HG03575 (cell line): ENCODE data around the gene FRS2.
A peak's percentile ranks its signal among the peaks of the same experiment; 100 is the strongest.

Experiments used
- ATAC-seq: cut with Tn5 transposase; IDR thresholded peaks from one replicate; pipeline ENCODE4 v1.9.1; 2021; ENCODE audit not compliant: unreplicated experiment, insufficient number of reproducible peaks, low FRiP score; ENCODE audit errors: extremely low read depth

The FRS2 gene

DNA sequence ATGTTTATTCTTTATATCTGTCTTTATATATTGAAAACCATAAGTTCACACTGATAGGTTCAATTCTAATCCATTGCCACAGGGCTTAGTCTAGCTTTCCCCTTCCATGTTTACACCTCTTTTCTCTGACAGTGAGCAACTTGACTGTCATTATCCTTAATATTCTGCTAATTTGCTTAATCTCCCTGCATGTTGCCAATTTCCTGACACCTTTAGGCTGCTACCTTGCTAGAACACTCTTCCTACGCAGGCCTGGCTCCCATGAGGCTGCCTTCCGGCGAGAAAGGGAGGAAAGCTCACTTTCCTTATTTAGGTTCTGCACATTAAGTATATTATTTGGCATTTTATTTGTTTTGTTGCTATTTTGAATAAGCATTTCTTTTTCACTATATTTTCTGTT lies 12.8 kb upstream of the FRS2 start:
- ATAC-seq = no peak

DNA sequence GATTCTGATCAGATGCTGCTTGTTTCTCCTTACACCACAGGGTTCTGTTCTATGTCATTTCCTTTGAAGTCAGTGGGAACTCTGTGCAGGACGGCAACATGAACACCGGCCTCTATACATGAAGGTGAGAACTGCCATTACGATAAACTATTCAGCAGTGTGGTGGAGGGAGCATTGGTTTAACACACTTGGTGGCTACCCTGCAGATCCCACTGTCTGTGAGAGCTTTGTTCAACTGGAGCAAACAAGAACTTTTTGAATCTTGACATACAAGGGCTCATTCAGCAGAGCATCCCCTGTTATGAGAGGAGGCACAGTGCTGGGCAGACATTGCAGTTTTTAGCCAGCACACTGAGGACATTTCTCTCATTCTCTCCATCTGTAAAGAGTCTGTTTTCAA lies 10.7 kb upstream of the FRS2 start:
- no peak for ATAC-seq

DNA sequence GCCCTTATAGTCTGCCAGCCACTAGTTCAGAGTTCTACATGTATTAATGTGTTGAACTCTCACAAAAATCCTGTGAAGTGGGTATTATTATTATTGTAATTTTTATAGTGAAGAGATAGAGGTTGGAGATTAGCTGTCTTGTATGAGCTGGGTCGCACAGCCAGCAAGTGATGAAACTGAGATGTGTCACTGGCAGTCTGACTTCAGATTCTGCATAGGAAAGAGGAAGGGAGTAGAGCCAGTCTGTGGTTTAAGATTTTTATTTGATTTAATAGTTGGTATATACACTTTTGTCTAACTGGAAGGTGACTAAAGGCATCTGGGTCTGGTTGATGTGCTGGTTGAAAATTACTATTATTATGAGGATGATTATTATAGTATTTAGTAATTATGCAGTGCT lies 5.8 kb upstream of the FRS2 start:
- no peak for ATAC-seq

DNA sequence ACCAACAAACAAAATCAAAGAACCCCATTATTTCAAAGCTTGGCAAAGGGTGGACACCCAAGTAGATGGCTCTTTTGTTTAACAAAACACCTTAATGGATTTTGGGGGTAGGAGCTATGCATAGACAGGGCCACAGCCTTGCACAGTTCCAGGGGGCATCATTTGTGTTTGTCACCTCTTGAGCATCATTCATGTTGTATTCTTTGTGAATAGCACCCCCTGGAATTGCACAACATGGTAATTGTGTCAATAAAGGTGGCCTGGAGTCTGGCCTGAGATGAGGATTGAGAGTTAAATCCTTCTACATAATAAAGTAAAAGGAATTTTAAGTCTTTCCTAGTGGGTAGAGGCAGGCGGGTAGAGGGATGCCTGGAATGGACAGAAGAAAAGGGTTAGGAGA lies 3.3 kb upstream of the FRS2 start:
- no peak for ATAC-seq

DNA sequence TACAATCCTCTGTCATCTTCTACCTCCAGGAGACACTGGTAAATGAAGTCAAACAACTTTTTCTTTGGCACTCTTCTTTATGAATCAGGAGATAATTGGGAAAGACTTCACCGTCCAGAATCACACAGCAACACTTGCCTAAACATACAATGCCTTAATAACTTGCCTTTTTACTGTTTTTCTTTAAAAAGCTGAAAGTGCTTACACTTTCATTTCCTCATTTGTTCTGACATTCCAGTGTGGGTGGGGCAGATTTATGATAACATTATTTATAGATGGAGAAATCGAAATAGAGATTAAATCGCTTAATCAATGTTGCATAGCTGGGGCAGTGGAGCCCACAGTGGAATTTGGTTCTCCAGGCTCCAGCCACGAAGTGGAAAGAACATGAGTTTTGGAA lies 2.8 kb upstream of the FRS2 start:
- no peak for ATAC-seq

DNA sequence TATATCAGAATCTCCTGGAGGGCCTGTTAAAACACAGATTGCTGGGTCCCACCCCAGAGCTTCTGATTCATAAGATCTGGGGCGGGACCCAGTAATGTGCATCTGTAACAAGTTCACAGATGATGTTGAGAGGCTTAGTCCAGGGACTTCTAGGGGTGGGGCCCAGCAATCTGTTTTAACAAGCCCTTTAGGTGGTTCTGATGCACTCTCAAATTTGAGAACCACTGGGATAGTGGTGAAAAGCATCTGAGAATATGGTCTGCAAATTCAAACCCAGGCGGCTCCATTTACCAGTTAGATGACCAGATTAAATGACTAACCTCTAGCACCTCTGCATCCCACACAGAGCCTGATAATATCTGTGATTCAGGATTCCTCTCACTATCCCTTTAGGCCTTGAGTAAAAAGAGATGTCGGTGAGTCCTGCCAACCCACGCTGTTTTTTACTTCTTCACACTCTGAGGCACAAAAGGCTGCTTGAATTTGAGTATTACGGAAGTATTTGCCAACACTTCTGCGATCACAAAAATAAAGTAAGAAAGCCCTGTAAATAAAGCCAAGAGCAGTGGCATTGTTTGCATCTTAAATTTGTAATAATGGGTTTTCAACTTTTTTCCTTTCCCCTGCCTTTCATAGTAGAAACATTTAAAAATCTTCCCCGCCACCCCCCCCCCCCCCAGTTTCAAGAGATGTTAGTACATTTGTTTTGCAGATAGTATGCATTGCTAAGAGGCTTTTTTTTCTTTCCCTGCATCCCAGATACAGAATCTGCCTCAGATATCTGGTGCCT lies 1.8 kb upstream of the FRS2 start:
- ATAC-seq = no peak

DNA sequence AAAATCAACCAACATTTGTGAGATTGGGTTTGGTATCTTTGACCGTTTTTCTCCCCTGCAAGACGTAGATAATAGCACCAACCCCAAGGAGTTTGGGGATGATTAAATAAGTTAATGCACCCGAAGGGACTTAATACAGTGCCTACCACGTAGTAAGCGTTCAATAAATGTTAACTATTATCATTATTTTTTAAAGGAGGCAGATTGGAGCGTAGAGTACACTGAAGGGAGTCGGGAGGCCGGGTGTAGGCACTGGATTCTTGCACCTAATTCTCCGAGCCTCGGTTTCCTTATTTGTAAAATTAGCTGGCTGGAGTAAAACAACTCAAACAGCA lies 367 bp upstream of the FRS2 start:
- ATAC-seq = peak; percentile 13

DNA sequence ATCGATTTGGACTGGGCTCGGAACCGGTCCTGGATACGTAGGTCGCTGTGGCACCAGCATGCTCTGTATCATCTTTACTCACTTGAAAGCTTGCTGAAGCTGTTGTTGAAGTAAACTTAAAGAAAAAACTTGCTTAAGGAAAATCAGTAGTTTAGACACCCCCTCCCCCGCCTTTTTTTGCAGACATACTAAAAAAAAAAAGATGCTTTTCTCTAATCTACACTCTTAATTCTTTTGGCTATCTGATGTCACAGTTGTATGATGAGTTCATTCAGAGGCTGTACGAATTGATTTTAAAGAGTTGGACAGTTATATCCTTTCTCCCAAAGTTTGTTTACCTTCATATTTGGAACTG lies 865 bp downstream of the FRS2 start:
- ATAC-seq = no peak

DNA sequence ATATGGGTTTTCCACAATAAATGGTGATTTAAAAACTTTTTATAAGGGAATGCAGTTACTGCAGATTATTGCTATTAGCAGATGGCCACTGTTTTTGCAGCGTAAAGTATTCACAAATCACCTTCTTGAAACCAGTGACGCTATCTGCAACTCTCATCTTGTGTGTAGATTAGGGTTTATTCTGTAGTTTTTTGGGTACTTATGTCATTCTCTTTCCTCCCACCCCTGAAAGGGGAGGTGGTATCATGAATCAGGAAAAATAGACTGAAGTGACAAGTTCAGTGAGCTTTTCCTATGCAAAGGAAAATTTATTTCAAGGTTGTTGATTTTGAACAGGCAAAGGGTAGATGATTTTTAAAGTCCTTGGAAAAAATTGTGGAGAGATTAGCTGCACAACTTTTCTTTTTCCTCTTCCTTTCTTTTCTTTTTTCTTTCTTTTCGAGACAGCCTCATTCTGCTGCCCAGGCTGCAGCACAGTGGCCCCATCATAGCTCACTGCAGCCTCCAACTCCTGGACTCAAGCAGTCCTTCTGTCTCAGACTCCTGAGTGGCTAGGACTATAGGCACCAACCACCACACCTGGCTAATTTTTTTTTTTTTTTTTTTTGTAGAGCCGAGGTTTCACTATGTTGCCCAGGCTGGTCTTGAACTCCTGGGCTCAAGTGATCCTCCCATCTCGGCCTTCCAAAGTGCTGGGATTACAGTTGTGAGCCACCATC lies 1.6 kb downstream of the FRS2 start:
- no peak for ATAC-seq

DNA sequence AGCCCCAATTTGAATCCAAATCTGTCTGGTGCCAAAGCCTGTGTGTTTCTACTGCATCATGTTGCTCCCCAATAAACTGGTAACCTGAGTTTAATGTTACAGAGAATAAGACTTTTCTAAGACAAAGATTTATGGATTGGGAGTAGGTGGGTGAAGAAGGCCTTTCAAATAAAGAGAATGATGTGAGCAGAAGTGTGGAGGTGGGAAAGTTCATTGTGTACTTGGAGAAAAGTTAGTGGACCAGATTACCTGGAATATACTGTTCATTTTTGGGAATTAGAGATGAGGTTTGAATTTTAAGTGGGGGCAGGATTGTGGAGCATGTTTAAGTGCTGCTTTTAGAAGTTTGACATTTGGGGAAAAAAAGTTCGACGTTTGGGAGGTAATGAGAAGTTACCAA lies 3.1 kb downstream of the FRS2 start:
- no peak for ATAC-seq

DNA sequence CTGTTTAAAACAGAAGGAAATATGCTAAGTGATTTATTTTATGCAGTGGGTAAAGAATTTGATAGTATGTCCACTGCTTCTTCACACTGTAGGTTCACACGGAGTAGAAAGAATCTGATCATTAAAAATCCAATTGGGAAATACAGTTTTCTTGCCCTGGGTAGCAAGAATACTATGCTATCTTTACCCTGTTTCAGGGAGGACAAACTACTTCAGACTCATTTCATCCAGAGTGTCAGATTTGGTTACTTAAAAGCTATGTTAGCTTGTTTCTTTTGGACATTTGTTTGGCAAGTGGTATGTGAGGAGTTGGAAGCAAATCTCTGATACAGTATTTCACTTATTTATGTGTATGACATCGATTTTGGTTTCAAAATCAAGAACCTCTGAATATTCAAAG lies 4.3 kb downstream of the FRS2 start:
- no peak for ATAC-seq

DNA sequence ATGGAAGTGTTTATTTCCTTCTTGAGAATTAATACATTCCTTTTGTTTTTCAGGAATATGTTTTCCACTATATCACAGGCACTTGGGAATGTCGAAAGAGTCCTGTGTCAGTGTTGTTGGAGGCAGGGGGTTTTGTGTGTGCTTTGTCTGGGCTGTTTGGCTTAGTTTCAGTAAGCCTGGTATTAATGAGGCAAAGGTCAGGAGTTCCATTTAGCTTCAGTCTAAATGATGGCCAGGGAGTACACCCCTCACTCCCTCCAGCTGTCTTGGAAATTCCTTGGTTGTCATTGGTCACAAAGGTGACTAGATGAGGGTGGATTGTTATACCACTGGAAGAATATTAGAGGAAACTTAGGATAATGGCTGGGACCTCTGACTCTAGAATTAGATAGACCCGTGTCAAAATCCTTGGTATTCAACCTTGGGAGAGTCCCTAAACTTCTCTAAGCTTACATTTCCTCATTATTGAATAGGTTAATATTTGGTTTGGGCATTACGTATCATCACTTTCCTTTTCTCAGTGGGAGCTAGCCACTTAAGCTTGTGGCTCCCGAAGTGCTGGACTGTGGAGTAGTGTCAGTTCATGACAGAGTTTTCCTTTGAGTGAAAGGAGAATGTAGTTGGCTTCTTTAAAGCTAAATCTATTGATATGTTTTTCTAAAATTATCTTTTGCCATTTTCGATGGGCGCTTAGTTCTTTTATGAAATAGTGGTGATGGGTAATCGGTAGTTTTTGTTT lies 5.2 kb downstream of the FRS2 start:
- ATAC-seq = no peak

DNA sequence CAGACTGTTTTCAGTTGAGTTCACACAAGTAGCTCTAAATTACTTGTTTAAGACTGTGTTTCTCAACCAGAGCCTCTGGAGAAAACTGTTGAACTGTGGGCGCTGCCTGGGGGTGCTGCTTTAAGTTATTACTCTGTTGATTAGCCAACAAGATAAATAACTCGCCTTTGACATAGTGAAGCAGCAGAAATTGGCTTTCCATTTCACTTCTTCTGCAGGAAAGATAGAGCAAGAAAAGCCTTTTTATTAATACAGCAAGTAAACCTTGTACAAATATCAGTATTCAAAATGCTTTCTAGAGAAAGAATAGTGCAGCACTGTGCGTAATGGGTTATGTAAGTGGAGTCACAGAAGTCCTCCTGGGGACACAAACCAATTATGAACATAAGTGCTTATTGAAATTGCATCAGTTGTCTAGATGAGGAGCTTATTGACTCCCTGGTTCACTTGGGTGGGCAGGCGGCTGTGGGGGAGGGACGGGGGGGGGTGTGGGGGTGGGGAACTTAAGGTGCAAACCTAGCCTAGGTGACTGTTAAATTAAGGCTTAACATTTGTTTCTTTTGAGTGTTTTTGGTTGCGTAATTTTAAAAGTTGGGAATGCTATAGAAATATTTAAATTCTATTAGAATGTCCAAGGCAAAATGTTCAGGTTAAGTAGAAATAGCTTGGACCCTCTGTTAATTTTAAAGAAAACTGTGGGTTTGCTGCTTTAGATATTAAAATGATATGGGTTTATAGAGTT lies 6.3 kb downstream of the FRS2 start:
- ATAC-seq = no peak

DNA sequence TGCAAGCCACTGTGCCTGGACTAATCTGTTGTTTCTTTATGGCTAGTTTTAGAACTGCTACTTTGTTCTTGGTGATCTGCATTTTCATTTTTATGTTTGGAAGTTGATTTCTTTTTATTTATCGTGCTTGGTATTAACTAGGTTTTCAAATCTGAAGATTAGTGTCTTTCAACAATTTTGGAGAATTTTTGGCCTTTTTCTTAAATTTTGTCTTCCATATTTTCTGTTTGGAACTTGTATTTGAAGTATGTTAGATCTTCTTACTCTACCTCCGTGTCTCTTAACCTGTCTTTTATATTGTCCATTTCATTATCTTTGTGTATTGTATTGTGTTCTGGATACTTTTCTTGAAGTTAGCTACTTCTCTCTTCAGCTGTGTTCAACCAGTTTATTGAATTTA lies 9.5 kb downstream of the FRS2 start:
- ATAC-seq = no peak

DNA sequence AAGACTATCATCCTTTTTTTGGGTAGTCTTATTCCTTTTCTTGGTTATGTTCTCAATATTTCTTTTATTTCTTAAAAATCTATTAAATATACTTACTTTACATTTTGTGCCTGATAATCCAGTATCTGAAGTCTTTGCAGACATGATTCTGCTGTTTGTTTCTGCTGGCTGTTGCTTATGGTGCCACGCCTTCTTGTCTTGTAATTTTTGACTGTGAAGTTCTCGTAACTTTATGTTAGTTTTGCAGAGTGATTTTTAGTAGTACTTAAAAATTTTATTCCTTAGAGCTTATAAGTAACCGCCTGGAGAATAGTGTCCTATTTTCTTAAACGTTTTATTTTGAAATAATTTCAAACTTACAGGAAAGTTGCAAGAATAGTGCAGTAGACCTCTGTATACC lies 10.5 kb downstream of the FRS2 start:
- no peak for ATAC-seq

DNA sequence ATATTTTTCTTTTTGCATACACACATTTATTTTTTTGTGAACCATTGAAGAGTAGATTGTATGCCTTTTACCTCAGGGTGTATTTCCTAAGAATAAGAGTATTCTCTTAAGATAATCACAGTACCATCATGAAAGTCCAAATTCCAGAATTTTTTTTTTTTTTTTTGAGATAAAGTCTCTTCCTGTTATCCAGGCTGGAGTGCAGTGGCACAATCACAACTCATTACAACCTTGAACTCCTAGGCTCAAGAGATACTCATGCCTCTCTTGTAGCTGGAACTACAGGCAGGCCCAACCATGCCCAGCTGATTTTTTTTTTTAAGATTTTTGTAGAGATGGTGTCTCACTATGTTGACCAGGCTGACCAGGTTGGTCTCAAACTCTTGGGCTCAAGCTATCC lies 10.9 kb downstream of the FRS2 start:
- no peak for ATAC-seq

DNA sequence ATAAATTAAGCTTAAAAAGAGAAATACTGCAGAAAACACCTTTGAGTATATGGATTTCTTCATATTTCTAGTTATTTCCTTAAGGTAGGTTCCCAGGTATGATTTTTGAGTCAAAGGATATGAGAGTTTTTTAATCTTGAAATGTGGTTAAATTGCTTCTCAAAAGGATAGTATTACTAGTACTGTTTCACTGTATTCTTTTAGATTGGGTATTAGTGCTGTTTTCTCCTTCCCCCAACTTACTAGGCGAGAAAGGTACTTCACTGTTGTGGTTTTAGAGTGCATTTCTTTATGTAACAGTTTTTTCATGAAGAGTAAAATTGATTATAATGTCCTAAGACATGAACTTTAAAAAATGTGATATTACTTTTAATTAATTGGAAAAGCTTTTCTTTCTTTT lies 13.5 kb downstream of the FRS2 start:
- no peak for ATAC-seq

DNA sequence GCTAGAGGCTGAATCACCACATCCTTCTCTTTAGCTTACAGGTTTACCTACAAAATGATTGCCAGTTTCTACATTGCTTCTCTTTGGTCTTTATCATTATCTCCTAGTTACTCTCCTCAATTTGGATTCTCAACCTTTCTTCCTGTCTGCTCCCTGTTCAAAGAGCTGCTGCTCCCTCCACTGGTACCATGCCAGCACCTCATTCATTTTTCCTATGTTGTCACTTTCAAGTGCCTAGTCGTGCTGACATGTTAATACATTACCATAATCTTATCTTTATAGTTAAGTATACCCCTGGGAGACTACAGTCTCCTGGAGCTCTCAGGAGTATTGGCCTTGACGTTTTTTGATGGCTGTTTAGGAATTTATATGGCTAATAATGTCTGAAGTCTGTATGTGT lies 14.2 kb downstream of the FRS2 start:
- ATAC-seq = no peak

DNA sequence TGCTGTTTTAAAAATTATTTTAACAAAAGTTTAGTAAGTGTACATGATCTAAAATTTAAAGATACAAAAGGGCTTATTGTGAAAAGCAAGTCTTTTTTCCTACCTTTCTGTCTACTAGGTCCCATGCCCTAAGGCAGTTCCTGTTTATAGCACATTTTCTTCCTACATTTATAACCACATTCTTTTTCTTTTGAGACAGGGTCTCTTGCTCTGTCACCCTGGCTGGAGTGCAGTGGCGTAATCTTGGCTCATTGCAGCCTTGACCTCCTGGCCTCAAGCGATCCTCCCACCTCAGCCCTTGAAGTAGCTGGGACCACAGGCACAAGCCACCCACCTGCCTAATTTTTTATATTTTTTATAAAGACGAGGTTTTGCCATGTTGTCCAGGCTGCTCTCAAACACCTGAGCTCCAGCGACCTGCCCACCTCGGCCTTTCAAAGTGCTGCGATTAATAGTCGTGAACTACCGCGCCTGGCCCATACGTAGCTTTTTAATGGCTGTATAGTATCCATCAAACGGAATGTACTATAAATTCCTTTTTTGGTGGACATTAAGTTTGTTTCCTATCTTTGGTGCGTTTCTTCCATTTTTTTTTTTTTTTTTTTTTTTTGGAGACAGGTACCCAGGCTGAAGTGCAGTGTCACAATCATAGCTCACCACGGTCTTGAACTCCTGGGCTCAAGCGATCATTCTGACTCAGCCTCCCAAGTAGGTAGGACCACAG lies 20.9 kb downstream of the FRS2 start:
- ATAC-seq = no peak
